Activated CD8-positive, alpha-beta memory T cell treated with anti-CD3 and anti-CD28 coated beads, Interleukin-2, amount 10 ng/mL, durations not matched to agents 7 days and 5 days (primary cell): Measurements from ENCODE around the gene HELLS. TPM values are rescaled to one million over a fixed set of nuclear protein-coding genes. Genes with fewer than 3 reads are reported as not detected.

Source experiments
- total RNA-seq, 2 experiments: library from RNA; stranded (reverse); gene quantifications; one replicate each; pipeline ENCODE4 v1.2.3, GENCODE V29; 2021

HELLS gene
- total RNA-seq, 2 experiments from 2014 or later = 152 to 157 TPM

Other genes starting within 250 kb of the HELLS start
- gene NOC3L, start 182.8 kb upstream of the HELLS start, total RNA-seq = 10 to 100 TPM; 25.6 to 31.4 TPM
- gene TBC1D12, start 143.2 kb upstream of the HELLS start, total RNA-seq = under 1 TPM; 0.12 to 0.96 TPM
- not detected for gene CYP2C18, start 137.9 kb downstream of the HELLS start, total RNA-seq
- not detected for gene CYP2C19, start 216.9 kb downstream of the HELLS start, total RNA-seq